Astrocyte (in vitro differentiated cells and primary cell): ENCODE measurements around the gene FAM131B. TPM values are rescaled to one million over a fixed set of nuclear protein-coding genes. Genes with fewer than 3 reads are reported as not detected.
"Not testable (repeated sequence)": the region's sequence is repeated elsewhere in the genome, so short reads cannot be mapped to it uniquely, and the experiment has no call there.

Source experiments
- DNase-seq: peaks from one replicate; pipeline ENCODE4 v3.0.0-alpha.2; 2010; ENCODE audit warnings: low read depth
- FAIRE-seq: peaks from 2 replicates; lab custom pipeline; 2011; peaks lifted over from hg19 to GRCh38; lab: Jason Lieb, UNC
- H2AFZ ChIP-seq: 2 replicates; pipeline ENCODE4 v1.6.0; 2012; ENCODE audit warnings: low read depth, low read length, inconsistent platforms
- H3K27ac ChIP-seq: 2 replicates; pipeline ENCODE4 v1.5.1; 2011; ENCODE audit warnings: low read depth, low read length, inconsistent platforms
- H3K27me3 ChIP-seq: 2 replicates; pipeline ENCODE4 v1.6.0; 2011; ENCODE audit warnings: low read length, inconsistent platforms; ENCODE audit not compliant: insufficient read depth
- H3K36me3 ChIP-seq: 2 replicates; pipeline ENCODE4 v1.5.1; 2011; ENCODE audit warnings: low read length, inconsistent platforms; ENCODE audit not compliant: insufficient read depth
- H3K4me1 ChIP-seq: 2 replicates; pipeline ENCODE4 v1.5.1; 2011; ENCODE audit warnings: low read length, inconsistent platforms; ENCODE audit not compliant: insufficient read depth
- H3K4me2 ChIP-seq: 2 replicates; pipeline ENCODE4 v1.6.0; 2012; ENCODE audit warnings: low read length, inconsistent platforms
- H3K4me3 ChIP-seq: 2 replicates; pipeline ENCODE4 v1.5.1; 2011; ENCODE audit warnings: low read depth, mild to moderate bottlenecking, low read length, inconsistent platforms; ENCODE audit not compliant: insufficient read depth
- H3K79me2 ChIP-seq: 2 replicates; pipeline ENCODE4 v1.6.0; 2012; ENCODE audit warnings: mild to moderate bottlenecking, low read length, inconsistent platforms; ENCODE audit not compliant: insufficient read depth
- H3K9ac ChIP-seq: 2 replicates; pipeline ENCODE4 v1.6.0; 2012; ENCODE audit warnings: mild to moderate bottlenecking, low read length, inconsistent platforms
- H3K9me3 ChIP-seq: 2 replicates; pipeline ENCODE4 v1.5.1; 2012; ENCODE audit warnings: low read depth, mild to moderate bottlenecking, low read length, inconsistent platforms; ENCODE audit not compliant: insufficient read depth
- H4K20me1 ChIP-seq: 2 replicates; pipeline ENCODE4 v1.6.0; 2012; ENCODE audit warnings: low read length, inconsistent platforms; ENCODE audit not compliant: insufficient read depth
- H3K27ac Mint-ChIP-seq: one replicate; pipeline ENCODE4 v1.8.0; 2021; ENCODE audit warnings: mild to moderate bottlenecking, mixed read lengths; ENCODE audit not compliant: unreplicated experiment
- H3K27me3 Mint-ChIP-seq: one replicate; pipeline ENCODE4 v1.8.0; 2021; ENCODE audit warnings: low read depth, mixed read lengths; ENCODE audit not compliant: unreplicated experiment
- H3K36me3 Mint-ChIP-seq: one replicate; pipeline ENCODE4 v1.8.0; 2021; ENCODE audit warnings: low read depth, mixed read lengths; ENCODE audit not compliant: unreplicated experiment
- H3K4me1 Mint-ChIP-seq: one replicate; pipeline ENCODE4 v1.8.0; 2021; ENCODE audit warnings: low read depth, mixed read lengths; ENCODE audit not compliant: unreplicated experiment
- H3K4me3 Mint-ChIP-seq: one replicate; pipeline ENCODE4 v1.8.0; 2021; ENCODE audit warnings: mild to moderate bottlenecking, moderate library complexity, mixed read lengths; ENCODE audit not compliant: unreplicated experiment
- H3K9me3 Mint-ChIP-seq: one replicate; pipeline ENCODE4 v1.8.0; 2021; ENCODE audit warnings: mild to moderate bottlenecking, mixed read lengths; ENCODE audit not compliant: unreplicated experiment
- EZH2 ChIP-seq: IDR thresholded peaks from 2 replicates; pipeline ENCODE4 v1.6.1; 2012; ENCODE audit warnings: mild to moderate bottlenecking, low read length, inconsistent platforms; ENCODE audit not compliant: insufficient read depth
- total RNA-seq: library from RNA; stranded (reverse); gene quantifications from 2 replicates; pipeline ENCODE4 v1.2.1, GENCODE V29; 2021
- TF ChIP-seq, protein P1 (sequence below): IDR thresholded peaks from 2 replicates; pipeline ENCODE4 v1.5.1; 2011; ENCODE audit warnings: low read depth, mild to moderate bottlenecking, inconsistent platforms, low read length, moderate library complexity; ENCODE audit not compliant: insufficient read depth

Gene FAM131B
- total RNA-seq, 1 donor from 2014 or later, result 7.6 TPM

DNA sequence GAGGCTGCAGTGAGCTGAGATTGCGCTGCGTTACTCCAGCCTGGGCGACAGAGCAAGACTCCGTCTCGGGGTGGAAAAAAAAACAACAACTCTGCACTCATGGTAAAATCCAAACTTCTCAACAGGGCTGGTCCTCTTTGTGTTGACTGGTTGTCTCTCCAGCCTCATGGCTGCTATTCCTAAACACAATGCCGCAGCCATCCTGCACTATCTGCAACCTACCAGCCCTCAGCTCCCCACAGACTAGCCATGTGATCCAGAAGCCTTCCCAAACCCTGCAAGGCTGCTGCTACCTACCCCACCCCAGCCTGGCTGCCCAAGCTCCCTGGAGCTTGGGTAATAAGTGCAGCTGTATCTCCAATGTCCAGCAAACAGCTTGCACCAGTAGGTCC is 30.4 kb upstream of the FAM131B start:
- Histone ChIP-seq H3K9me3 (no peaks in the 10 kb centered on the region), H3K4me2 (no peak overlapping the region), H3K27me3 (no peaks in the 10 kb centered on the region), H3K4me1 (peaks cover 31% of the 10 kb centered on the region), H3K79me2 (peaks cover 29% of the 10 kb centered on the region), H3K27ac (no peak overlapping the region), H3K4me3 (no peak overlapping the region), H2AFZ (no peak overlapping the region), H3K36me3 (peaks cover 35% of the 10 kb centered on the region), H4K20me1 (peaks cover 68% of the 10 kb centered on the region), H3K9ac (no peak overlapping the region)
- TF ChIP-seq, protein P1, sequence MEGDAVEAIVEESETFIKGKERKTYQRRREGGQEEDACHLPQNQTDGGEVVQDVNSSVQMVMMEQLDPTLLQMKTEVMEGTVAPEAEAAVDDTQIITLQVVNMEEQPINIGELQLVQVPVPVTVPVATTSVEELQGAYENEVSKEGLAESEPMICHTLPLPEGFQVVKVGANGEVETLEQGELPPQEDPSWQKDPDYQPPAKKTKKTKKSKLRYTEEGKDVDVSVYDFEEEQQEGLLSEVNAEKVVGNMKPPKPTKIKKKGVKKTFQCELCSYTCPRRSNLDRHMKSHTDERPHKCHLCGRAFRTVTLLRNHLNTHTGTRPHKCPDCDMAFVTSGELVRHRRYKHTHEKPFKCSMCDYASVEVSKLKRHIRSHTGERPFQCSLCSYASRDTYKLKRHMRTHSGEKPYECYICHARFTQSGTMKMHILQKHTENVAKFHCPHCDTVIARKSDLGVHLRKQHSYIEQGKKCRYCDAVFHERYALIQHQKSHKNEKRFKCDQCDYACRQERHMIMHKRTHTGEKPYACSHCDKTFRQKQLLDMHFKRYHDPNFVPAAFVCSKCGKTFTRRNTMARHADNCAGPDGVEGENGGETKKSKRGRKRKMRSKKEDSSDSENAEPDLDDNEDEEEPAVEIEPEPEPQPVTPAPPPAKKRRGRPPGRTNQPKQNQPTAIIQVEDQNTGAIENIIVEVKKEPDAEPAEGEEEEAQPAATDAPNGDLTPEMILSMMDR, result no peak
- TF ChIP-seq EZH2, result no peak
- DNase-seq (no peak), FAIRE-seq (no peak)
- Mint-ChIP-seq H3K4me3 (no peak overlapping the region), H3K36me3 (peaks cover 20% of the 10 kb centered on the region), H3K9me3 (peaks cover 4% of the 10 kb centered on the region), H3K27me3 (peaks cover 2% of the 10 kb centered on the region), H3K4me1 (peaks cover 26% of the 10 kb centered on the region), H3K27ac (no peak overlapping the region)

DNA sequence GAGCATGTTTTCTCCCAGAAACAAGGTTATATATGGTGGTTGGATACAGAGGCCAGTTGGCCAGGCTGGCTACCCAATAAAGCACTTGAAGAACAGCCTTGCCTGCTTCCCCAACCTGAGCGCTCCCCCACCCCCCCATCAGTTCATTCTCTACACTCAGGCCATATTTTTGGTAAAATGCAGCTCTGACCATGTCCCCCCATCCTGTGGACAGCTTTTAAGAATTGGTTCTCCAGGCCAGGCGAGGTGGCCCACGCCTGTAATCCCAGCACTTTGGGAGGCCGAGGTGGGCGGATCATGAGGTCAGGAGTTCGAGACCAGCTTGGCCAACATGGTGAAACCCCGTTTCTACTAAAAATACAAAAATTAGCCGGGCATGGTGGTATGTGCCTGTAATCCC is 29.9 kb upstream of the FAM131B start:
- H3K36me3 ChIP-seq, result peaks cover 38% of the 10 kb centered on the region
- H3K9ac ChIP-seq, DNase-seq, H2AFZ ChIP-seq, H3K27me3 ChIP-seq, H3K9me3 Mint-ChIP-seq, H3K4me3 ChIP-seq, FAIRE-seq, H3K27me3 Mint-ChIP-seq, H3K4me3 Mint-ChIP-seq, H3K9me3 ChIP-seq: not testable (repeated sequence)
- H3K4me1 Mint-ChIP-seq, result peaks cover 30% of the 10 kb centered on the region
- peaks cover 72% of the 10 kb centered on the region for H4K20me1 ChIP-seq
- H3K79me2 ChIP-seq, result peaks cover 34% of the 10 kb centered on the region
- H3K27ac ChIP-seq, result peak overlapping the region; percentile 19
- peak overlapping the region; percentile 81 for H3K27ac Mint-ChIP-seq
- peaks cover 31% of the 10 kb centered on the region for H3K4me1 ChIP-seq
- H3K4me2 ChIP-seq, result peak overlapping the region; percentile 5
- peaks cover 20% of the 10 kb centered on the region for H3K36me3 Mint-ChIP-seq

DNA sequence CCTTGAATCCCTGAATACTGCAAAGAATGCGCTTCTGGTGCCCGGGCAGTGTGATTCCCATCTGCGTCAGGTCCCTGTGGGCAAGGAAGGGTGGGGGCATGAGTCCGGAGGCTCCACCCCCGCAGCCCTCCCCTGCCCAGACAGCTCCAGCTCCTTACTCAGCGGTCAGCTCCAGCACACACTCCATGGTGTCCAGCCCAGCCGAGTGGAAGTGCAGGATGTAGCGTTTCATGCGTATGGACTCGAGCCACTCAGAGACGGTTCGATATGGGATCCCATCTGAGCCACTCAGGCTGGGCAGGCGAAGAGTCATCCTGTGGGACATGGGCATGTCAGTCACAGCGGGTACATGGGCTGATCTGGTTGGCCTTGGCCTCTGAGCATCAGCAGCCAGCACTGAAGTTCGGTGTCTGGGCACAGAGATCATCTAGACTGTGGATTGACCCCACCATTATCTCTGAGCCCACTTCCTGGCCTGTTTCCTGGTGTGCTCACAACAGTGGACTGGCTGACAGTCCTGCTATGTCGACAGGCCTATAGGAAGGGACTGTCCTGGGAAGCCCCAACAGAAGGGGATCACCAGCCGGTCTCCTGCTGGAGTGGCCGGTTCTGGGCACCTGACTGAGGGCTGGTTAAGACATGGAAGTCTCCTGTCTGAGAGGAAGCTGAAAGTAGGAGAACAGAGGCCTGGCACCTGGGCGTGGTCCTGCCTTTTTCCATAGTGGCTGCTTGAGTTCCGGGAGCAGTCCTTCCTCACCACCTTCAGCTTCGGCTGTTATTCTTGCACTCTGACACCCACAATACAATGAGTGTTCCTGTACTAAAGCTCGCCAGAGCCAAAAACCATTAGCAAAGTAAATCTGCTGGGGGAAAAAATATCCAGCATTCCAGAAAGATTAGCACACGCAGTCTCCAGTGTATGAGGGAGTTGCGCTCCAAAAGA is 29.2 kb upstream of the FAM131B start:
- H3K4me3 Mint-ChIP-seq, result no peak overlapping the region
- Histone ChIP-seq H3K9ac (peak overlapping the region; percentile 35), H3K27ac (peak overlapping the region; percentile 51), H3K79me2 (peaks cover 41% of the 10 kb centered on the region), H3K4me1 (peaks cover 37% of the 10 kb centered on the region), H2AFZ (no peak overlapping the region), H3K9me3 (no peaks in the 10 kb centered on the region), H3K4me2 (peak overlapping the region; percentile 43), H3K36me3 (peaks cover 44% of the 10 kb centered on the region), H3K27me3 (no peaks in the 10 kb centered on the region), H4K20me1 (peaks cover 79% of the 10 kb centered on the region), H3K4me3 (no peak overlapping the region)
- TF ChIP-seq EZH2, result no peak
- TF ChIP-seq, protein P1, result no peak
- H3K27ac Mint-ChIP-seq, result peak overlapping the region; percentile 81
- peaks cover 30% of the 10 kb centered on the region for H3K4me1 Mint-ChIP-seq
- DNase-seq (peak; percentile 87), FAIRE-seq (peak; percentile 39)
- peaks cover 4% of the 10 kb centered on the region for H3K9me3 Mint-ChIP-seq
- H3K27me3 Mint-ChIP-seq, result no peaks in the 10 kb centered on the region
- H3K36me3 Mint-ChIP-seq, result peaks cover 20% of the 10 kb centered on the region
